Gastrocnemius medialis (tissue), 4 donors: ENCODE data around the gene NR2E1.

Experiments
- POLR2A ChIP-seq, 2 donors: fragments of 450-650 bp; IDR thresholded peaks; one replicate each; pipeline ENCODE4 v1.6.1; 2017; ENCODE audit warnings: antibody characterized with exemption in 2 of 2, mild to moderate bottlenecking in 2 of 2, moderate library complexity in 2 of 2
- TF ChIP-seq, protein P1 (sequence below), 5 experiments: fragments of 450-650 bp in 3 of 5; fragments of 200-600 bp in 2 of 5; sonication (generic) in 2 of 5; IDR thresholded peaks in 4 of 5; conservative IDR thresholded peaks in 1 of 5; 1 replicate in 4 of 5; 2 replicates in 1 of 5; pipeline ENCODE4 v1.5.1; 2016 to 2019; ENCODE audit warnings: antibody characterized with exemption in 5 of 5, mild to moderate bottlenecking in 3 of 5, moderate library complexity in 3 of 5

DNA sequence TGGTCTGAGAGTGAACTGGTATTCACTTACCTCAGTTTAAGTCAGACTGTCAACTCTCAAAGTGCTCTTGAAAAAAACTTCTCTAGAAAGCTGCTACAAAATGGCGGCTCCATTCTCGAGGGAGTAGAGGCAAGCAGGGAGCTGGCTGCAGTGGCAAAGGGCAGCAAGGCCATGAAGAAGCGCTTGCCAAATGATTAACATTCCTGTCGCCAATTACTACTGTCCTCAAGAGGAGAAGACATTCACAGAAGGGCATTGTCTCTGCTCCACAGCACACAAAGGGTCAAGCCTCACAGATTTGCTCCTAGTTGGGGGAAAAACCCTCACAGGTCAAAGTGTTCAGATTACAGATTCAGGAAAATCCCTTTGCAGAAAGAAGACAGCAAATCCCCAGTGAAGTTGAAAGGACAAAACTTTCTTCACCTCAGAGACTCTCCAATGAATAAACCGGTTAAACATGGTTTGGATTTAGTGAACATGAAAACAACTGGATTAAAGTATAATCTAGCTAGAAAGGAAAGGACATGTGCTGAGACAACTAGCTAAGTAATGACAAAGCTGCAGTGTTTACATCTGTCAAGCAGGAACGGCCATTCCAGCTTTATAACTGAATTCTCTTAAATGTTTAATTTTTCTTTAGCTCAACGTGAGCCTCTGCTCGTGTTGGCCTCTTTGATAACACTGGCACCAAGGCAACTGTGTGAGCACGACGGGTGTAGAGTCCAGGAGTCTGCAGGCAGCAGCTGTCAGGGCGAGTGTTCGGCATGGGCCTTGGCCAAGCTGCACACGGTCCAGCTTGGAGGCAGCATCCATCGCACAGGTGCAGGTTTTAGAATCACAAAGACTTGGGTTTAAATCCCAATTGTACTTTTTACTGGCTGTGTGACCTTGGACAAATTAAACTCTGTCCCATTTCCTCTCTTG lies 37.6 kb downstream of the NR2E1 start:
- TF ChIP-seq, protein P1, sequence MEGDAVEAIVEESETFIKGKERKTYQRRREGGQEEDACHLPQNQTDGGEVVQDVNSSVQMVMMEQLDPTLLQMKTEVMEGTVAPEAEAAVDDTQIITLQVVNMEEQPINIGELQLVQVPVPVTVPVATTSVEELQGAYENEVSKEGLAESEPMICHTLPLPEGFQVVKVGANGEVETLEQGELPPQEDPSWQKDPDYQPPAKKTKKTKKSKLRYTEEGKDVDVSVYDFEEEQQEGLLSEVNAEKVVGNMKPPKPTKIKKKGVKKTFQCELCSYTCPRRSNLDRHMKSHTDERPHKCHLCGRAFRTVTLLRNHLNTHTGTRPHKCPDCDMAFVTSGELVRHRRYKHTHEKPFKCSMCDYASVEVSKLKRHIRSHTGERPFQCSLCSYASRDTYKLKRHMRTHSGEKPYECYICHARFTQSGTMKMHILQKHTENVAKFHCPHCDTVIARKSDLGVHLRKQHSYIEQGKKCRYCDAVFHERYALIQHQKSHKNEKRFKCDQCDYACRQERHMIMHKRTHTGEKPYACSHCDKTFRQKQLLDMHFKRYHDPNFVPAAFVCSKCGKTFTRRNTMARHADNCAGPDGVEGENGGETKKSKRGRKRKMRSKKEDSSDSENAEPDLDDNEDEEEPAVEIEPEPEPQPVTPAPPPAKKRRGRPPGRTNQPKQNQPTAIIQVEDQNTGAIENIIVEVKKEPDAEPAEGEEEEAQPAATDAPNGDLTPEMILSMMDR (IDR thresholded peaks at IDR 0.05 in 4 of 5, conservative IDR thresholded peaks at IDR 0.05 in 1 of 5), result no peak
- TF ChIP-seq POLR2A (IDR thresholded peaks at IDR 0.05), result no peak
